ENCODE measurements around the gene FIZ1. TPM values are rescaled to one million over a fixed set of nuclear protein-coding genes. Genes with fewer than 3 reads are reported as not detected.

Gene FIZ1
- total and polyA plus RNA-seq, 4 donors, result 1.1 to 4.3 (median 2.3) TPM

DNA sequence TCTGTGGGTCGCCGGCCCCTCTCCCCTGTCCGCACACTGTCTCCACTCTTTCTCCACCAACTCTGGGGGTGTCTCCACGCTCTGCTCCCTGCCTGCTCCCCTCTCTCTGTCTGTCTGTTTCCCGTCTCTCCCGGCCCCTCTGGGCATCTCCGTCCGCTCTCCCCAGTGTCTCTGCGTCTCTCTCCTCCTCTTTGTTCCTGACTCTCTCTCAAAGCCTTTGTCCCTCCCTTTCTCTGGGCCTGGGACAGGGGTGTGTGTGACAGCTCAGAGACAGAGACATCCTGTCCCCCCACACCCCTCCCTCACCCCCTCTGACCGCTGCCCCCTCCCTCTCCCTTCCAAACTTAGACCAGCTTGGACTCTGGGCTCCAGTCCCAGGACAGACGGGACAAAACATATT is 53.3 kb downstream of the FIZ1 start:
- 62% methylated on average over 11 of the region's 11 CpGs for WGBS
- no peak for DNase-seq (ENCODE audit: low spot score)
- Histone ChIP-seq H3K9ac (ENCODE audit: low read depth in 1 of 2, low read length in 2 of 2) (no peak overlapping the region), H3K4me1 (ENCODE audit: control insufficient read depth in 4 of 4, insufficient read depth in 4 of 4, low read length in 3 of 4) (peaks cover 0 to 2% (median 0%) of the 10 kb centered on the region in 4 donors), H3K4me3 (ENCODE audit: low read depth in 1 of 3, low read length in 3 of 3) (no peak overlapping the region), H3K9me3 (ENCODE audit: control insufficient read depth in 4 of 4, low read length in 3 of 4) (no peaks in the 10 kb centered on the region), H3K36me3 (ENCODE audit: control insufficient read depth in 4 of 4, insufficient read depth in 3 of 4, low read depth in 1 of 4, low read length in 3 of 4) (no peaks in the 10 kb centered on the region), H3K27me3 (ENCODE audit: control insufficient read depth in 4 of 4, insufficient read depth in 4 of 4, low read length in 3 of 4) (peaks cover 0 to 6% (median 3%) of the 10 kb centered on the region in 4 donors), H3K27ac (ENCODE audit: low read depth in 1 of 2, low read length in 2 of 2) (no peak overlapping the region)
- TF ChIP-seq TAF1 (conservative IDR thresholded peaks at IDR 0.05) (no peak), RAD21 (IDR thresholded peaks at IDR 0.05) (no peak), HNF4G (IDR thresholded peaks at IDR 0.05) (no peak), JUND (IDR thresholded peaks at IDR 0.05) (no peak), RXRA (IDR thresholded peaks at IDR 0.05) (no peak), FOXA2 (IDR thresholded peaks at IDR 0.05) (no peak)
- TF ChIP-seq, protein P1, sequence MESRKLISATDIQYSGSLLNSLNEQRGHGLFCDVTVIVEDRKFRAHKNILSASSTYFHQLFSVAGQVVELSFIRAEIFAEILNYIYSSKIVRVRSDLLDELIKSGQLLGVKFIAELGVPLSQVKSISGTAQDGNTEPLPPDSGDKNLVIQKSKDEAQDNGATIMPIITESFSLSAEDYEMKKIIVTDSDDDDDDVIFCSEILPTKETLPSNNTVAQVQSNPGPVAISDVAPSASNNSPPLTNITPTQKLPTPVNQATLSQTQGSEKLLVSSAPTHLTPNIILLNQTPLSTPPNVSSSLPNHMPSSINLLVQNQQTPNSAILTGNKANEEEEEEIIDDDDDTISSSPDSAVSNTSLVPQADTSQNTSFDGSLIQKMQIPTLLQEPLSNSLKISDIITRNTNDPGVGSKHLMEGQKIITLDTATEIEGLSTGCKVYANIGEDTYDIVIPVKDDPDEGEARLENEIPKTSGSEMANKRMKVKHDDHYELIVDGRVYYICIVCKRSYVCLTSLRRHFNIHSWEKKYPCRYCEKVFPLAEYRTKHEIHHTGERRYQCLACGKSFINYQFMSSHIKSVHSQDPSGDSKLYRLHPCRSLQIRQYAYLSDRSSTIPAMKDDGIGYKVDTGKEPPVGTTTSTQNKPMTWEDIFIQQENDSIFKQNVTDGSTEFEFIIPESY (IDR thresholded peaks at IDR 0.05), result no peak

DNA sequence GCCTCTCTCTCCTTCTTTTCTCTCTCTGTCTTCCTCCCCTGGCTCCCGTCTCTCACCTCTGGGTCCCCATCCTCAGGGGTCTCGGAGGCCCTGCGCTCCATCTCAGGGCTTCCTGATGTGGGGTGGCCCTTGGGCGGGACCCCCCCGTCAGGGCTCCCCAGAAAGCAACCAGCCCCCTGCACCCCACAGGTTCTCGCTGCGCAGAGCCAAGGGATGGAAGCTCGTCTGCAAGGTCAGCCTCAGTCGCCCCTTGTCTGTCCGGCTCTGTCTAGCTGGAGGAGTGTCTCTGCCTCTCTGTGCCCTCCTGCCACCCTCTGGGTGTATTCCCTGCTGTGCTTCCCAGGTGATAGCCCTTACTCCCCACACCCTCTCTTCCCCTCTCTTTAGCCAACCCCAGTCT is 53.9 kb downstream of the FIZ1 start, which contains the start of gene SBK3:
Gene SBK3 (minus strand): TSS at position 101 of the 400 bp plus-strand sequence. CDS start 0 bp downstream, at position 101.
- no peak within 1 kb of the TSS for H3K9ac ChIP-seq (ENCODE audit: low read depth in 1 of 2, low read length in 2 of 2)
- peaks cover 0 to 6% (median 3%) of the 10 kb centered on the region in 4 donors for H3K27me3 ChIP-seq (ENCODE audit: control insufficient read depth in 4 of 4, insufficient read depth in 4 of 4, low read length in 3 of 4)
- 80% methylated on average over 10 of the region's 10 CpGs for WGBS

More for the DNA sequence above, 53.9 kb downstream of the FIZ1 start, which contains the start of gene SBK3:
- no peaks in the 10 kb centered on the region for H3K36me3 ChIP-seq (ENCODE audit: control insufficient read depth in 4 of 4, insufficient read depth in 3 of 4, low read depth in 1 of 4, low read length in 3 of 4)
- no peak within 1 kb of the TSS for H3K4me3 ChIP-seq (ENCODE audit: low read depth in 1 of 3, low read length in 3 of 3)
- TF ChIP-seq RXRA (IDR thresholded peaks at IDR 0.05) (no peak), RAD21 (IDR thresholded peaks at IDR 0.05) (no peak), TAF1 (conservative IDR thresholded peaks at IDR 0.05) (no peak), HNF4G (IDR thresholded peaks at IDR 0.05) (no peak), FOXA1 (IDR thresholded peaks at IDR 0.05) (no peak), YY1 (IDR thresholded peaks at IDR 0.05) (no peak), NR2F2 (IDR thresholded peaks at IDR 0.05) (no peak), EGR1 (IDR thresholded peaks at IDR 0.05; ENCODE audit: low read depth in 2 of 2) (no peak)
- TF ChIP-seq, protein P1 (IDR thresholded peaks at IDR 0.05), result no peak
- TF ChIP-seq, protein P2, sequence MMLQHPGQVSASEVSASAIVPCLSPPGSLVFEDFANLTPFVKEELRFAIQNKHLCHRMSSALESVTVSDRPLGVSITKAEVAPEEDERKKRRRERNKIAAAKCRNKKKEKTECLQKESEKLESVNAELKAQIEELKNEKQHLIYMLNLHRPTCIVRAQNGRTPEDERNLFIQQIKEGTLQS (IDR thresholded peaks at IDR 0.05), result no peak
- TF ChIP-seq, protein P3, sequence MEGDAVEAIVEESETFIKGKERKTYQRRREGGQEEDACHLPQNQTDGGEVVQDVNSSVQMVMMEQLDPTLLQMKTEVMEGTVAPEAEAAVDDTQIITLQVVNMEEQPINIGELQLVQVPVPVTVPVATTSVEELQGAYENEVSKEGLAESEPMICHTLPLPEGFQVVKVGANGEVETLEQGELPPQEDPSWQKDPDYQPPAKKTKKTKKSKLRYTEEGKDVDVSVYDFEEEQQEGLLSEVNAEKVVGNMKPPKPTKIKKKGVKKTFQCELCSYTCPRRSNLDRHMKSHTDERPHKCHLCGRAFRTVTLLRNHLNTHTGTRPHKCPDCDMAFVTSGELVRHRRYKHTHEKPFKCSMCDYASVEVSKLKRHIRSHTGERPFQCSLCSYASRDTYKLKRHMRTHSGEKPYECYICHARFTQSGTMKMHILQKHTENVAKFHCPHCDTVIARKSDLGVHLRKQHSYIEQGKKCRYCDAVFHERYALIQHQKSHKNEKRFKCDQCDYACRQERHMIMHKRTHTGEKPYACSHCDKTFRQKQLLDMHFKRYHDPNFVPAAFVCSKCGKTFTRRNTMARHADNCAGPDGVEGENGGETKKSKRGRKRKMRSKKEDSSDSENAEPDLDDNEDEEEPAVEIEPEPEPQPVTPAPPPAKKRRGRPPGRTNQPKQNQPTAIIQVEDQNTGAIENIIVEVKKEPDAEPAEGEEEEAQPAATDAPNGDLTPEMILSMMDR (IDR thresholded peaks at IDR 0.05; ENCODE audit: low read depth, low read length, missing input control), result no peak
- H3K27ac ChIP-seq (ENCODE audit: low read depth in 1 of 2, low read length in 2 of 2), result no peak within 1 kb of the TSS
- peaks cover 0 to 2% (median 0%) of the 10 kb centered on the region in 4 donors for H3K4me1 ChIP-seq (ENCODE audit: control insufficient read depth in 4 of 4, insufficient read depth in 4 of 4, low read length in 3 of 4)
- no peak for DNase-seq (ENCODE audit: low spot score)
- no peaks in the 10 kb centered on the region for H3K9me3 ChIP-seq (ENCODE audit: control insufficient read depth in 4 of 4, low read length in 3 of 4)

Measured in liver (tissue), 9 donors.